ENCODE data around the gene LIN37.

Gene LIN37

DNA sequence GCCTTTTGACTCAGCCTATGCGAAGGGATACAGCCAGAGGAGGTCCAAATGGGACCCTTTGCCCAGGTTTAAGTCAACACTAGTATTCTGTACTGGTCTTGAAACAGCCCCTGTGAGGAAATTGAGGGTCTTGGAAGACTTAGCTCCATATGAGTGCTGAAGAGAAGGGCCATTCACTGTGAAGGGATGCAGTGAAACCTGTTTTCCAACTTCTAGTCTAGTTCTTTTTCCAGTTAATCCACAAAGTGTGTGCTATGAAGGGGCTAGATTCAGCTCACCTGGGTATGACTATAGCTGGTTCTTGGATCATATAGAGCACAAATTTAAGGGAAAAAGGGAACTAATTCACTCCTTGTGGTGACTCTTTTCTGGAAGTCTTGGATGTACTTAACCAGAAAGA, 40.0 kb upstream of the LIN37 start:
- TF ChIP-seq, protein P1, sequence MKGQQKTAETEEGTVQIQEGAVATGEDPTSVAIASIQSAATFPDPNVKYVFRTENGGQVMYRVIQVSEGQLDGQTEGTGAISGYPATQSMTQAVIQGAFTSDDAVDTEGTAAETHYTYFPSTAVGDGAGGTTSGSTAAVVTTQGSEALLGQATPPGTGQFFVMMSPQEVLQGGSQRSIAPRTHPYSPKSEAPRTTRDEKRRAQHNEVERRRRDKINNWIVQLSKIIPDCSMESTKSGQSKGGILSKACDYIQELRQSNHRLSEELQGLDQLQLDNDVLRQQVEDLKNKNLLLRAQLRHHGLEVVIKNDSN (IDR thresholded peaks at IDR 0.05) = no peak
- TF ChIP-seq CEBPB (IDR thresholded peaks at IDR 0.05) (no peak), CREB1 (IDR thresholded peaks at IDR 0.05; ENCODE audit: low read depth) (no peak), NFIC (IDR thresholded peaks at IDR 0.05) (no peak), TAF1 (IDR thresholded peaks at IDR 0.05; ENCODE audit: low read depth) (no peak), YY1 (IDR thresholded peaks at IDR 0.05; ENCODE audit: low read depth) (no peak), TCF12 (IDR thresholded peaks at IDR 0.05; ENCODE audit: low read depth) (no peak), TEAD4 (IDR thresholded peaks at IDR 0.05) (no peak), EGR1 (IDR thresholded peaks at IDR 0.05) (no peak), EP300 (IDR thresholded peaks at IDR 0.05; ENCODE audit: borderline replicate concordance) (no peak), ZBTB7A (IDR thresholded peaks at IDR 0.05; ENCODE audit: low read depth) (no peak), RAD21 (IDR thresholded peaks at IDR 0.05; ENCODE audit: low read depth) (no peak), FOXM1 (IDR thresholded peaks at IDR 0.05; ENCODE audit: borderline replicate concordance, low read depth) (no peak)
- TF ChIP-seq, protein P2, sequence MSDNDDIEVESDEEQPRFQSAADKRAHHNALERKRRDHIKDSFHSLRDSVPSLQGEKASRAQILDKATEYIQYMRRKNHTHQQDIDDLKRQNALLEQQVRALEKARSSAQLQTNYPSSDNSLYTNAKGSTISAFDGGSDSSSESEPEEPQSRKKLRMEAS (IDR thresholded peaks at IDR 0.05) = no peak
- TF ChIP-seq, protein P3, sequence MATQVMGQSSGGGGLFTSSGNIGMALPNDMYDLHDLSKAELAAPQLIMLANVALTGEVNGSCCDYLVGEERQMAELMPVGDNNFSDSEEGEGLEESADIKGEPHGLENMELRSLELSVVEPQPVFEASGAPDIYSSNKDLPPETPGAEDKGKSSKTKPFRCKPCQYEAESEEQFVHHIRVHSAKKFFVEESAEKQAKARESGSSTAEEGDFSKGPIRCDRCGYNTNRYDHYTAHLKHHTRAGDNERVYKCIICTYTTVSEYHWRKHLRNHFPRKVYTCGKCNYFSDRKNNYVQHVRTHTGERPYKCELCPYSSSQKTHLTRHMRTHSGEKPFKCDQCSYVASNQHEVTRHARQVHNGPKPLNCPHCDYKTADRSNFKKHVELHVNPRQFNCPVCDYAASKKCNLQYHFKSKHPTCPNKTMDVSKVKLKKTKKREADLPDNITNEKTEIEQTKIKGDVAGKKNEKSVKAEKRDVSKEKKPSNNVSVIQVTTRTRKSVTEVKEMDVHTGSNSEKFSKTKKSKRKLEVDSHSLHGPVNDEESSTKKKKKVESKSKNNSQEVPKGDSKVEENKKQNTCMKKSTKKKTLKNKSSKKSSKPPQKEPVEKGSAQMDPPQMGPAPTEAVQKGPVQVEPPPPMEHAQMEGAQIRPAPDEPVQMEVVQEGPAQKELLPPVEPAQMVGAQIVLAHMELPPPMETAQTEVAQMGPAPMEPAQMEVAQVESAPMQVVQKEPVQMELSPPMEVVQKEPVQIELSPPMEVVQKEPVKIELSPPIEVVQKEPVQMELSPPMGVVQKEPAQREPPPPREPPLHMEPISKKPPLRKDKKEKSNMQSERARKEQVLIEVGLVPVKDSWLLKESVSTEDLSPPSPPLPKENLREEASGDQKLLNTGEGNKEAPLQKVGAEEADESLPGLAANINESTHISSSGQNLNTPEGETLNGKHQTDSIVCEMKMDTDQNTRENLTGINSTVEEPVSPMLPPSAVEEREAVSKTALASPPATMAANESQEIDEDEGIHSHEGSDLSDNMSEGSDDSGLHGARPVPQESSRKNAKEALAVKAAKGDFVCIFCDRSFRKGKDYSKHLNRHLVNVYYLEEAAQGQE (IDR thresholded peaks at IDR 0.05; ENCODE audit: low read depth) = no peak

DNA sequence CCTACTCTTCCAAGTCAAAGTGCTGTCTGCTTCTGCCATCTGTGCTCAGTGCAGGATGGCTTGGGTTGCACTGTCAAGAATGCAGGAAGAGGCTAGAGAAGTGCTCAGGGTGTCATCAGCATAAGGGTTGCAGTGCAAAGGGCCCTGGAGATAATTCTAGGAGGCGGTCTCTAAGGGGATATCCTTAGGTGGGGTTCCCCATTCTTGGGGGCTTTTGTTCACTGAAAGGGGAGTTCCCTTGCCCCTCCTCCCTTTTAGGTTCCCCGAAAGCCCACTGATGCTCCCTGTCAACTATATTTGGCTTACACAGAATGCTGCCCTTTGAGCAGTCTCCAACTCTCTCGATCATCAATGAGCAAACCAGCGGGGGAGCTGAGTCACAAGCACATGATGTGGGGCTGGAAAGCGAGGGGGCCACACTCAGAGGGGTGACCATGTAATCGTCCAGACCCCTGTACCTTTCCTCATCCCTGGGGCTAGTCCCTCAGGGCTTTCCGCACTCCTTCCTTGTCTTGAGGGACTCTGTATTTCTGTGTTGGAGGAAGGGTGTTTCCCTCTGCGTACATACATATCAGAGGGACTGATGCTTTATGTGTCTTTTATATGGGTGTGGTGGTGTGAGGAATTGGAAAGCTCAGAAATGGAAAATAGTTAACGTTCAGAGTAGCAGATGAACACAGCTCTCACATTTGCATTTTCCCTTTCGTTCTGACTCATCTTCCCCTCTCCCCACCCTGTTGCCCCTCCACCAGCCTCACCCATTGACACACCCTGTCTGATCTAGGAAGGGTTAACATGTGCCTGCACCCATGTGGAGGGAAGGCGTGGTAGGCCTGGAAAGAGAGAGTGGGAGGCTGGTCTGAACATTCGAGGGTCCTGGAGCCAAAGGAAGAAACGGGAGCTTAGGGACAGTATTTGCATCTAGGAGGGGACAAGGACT, 37.3 kb upstream of the LIN37 start:
- TF ChIP-seq TEAD4 (IDR thresholded peaks at IDR 0.05) = no peak
- no peak for TF ChIP-seq CEBPB (IDR thresholded peaks at IDR 0.05)
- TF ChIP-seq, protein P1 (IDR thresholded peaks at IDR 0.05) = no peak
- no peak for TF ChIP-seq NFIC (IDR thresholded peaks at IDR 0.05)
- TF ChIP-seq YY1 (IDR thresholded peaks at IDR 0.05; ENCODE audit: low read depth) = no peak
- TF ChIP-seq, protein P2 (IDR thresholded peaks at IDR 0.05) = no peak
- no peak for TF ChIP-seq CREB1 (IDR thresholded peaks at IDR 0.05; ENCODE audit: low read depth)
- TF ChIP-seq EP300 (IDR thresholded peaks at IDR 0.05; ENCODE audit: borderline replicate concordance) = no peak
- no peak for TF ChIP-seq FOXM1 (IDR thresholded peaks at IDR 0.05; ENCODE audit: borderline replicate concordance, low read depth)
- TF ChIP-seq RAD21 (IDR thresholded peaks at IDR 0.05; ENCODE audit: low read depth) = no peak
- no peak for TF ChIP-seq TAF1 (IDR thresholded peaks at IDR 0.05; ENCODE audit: low read depth)
- TF ChIP-seq ZBTB7A (IDR thresholded peaks at IDR 0.05; ENCODE audit: low read depth) = no peak
- no peak for TF ChIP-seq EGR1 (IDR thresholded peaks at IDR 0.05)
- TF ChIP-seq, protein P3 (IDR thresholded peaks at IDR 0.05; ENCODE audit: low read depth) = no peak
- no peak for TF ChIP-seq TCF12 (IDR thresholded peaks at IDR 0.05; ENCODE audit: low read depth)

DNA sequence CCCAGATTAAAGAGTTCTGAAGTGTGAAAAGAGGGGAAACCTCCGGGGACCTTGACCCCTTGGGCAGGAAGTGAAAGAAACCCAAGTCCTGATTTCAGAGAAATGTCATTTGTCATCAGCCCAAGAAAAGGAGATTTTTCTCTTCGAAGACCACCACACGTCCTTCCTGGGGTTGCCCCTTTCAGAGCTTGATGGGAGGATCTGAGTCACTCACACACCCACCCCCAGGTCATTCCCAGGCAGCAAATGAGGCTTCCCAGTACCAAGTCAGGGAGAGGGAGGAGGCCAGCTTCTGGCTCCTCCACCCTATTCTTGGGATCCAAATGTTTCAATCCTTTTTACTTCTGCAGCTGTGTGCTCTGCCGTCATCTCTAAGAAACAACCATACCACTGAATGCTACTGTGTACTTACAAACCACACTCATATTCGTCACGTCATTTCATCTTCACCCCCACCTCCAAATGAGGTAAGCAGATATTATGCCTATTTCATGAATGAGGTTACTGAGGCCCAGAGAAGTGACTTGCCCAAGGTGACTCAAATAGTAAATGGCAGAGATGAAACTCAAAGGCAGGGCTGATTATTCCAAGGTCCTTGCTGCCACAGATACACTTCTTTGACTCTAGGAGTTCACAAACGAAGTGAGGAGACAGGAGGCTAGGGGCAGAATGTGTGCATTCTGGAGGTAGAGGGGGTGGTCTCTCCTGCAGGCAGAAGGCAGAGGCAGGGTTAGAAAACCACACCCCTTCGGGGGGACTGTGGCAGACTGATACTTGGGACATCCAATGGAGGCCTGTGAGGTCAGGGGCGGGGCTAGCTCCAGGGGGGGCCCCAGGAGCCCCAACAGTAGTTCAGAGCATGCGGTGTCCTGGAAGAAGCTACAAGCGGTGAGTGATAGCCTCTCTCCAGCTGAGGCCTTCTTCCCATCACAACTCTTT, 35.5 kb upstream of the LIN37 start:
- TF ChIP-seq EP300 (IDR thresholded peaks at IDR 0.05; ENCODE audit: borderline replicate concordance) (no peak), CEBPB (IDR thresholded peaks at IDR 0.05) (no peak), EGR1 (IDR thresholded peaks at IDR 0.05) (no peak), FOXM1 (IDR thresholded peaks at IDR 0.05; ENCODE audit: borderline replicate concordance, low read depth) (no peak), TCF12 (IDR thresholded peaks at IDR 0.05; ENCODE audit: low read depth) (no peak), RAD21 (IDR thresholded peaks at IDR 0.05; ENCODE audit: low read depth) (no peak), YY1 (IDR thresholded peaks at IDR 0.05; ENCODE audit: low read depth) (no peak), TAF1 (IDR thresholded peaks at IDR 0.05; ENCODE audit: low read depth) (no peak), TEAD4 (IDR thresholded peaks at IDR 0.05) (no peak), ZBTB7A (IDR thresholded peaks at IDR 0.05; ENCODE audit: low read depth) (no peak)
- TF ChIP-seq, protein P1 (IDR thresholded peaks at IDR 0.05) = no peak
- TF ChIP-seq, protein P3 (IDR thresholded peaks at IDR 0.05; ENCODE audit: low read depth) = no peak
- TF ChIP-seq, protein P2 (IDR thresholded peaks at IDR 0.05) = no peak

Data from Ishikawa (cell line).